Activated CD4-positive, alpha-beta T cell treated with anti-CD3 and anti-CD28 coated beads, Interleukin-2, amount 50 U/mL, for 24 hours (primary cell): ENCODE measurements around the gene HPN.
"Not testable (repeated sequence)": the region's sequence is repeated elsewhere in the genome, so short reads cannot be mapped to it uniquely, and the experiment has no call there.

Experiments used
- DNase-seq, 2 donors: peaks; one replicate each; pipeline ENCODE4 v3.0.0-alpha.2; 2020; ENCODE audit warnings: low read depth in 1 of 2, low spot score in 1 of 2

HPN gene

GRCh38 chr19:35041548-35042055, at the start of gene HPN:
HPN (plus strand) TSS chr19:35041721; CDS start chr19:35042507, 786 bp downstream.
- DNase-seq: no peak

GRCh38 chr19:34992582-34992981, 48.9 kb upstream of the HPN start:
- not testable (repeated sequence) for DNase-seq

- DNase-seq: no peak
Observed at GRCh38 chr19:34994286-34994642, 47.3 kb upstream of the HPN start.

- no peak for DNase-seq
Observed at GRCh38 chr19:34994643-34995541, 46.6 kb upstream of the HPN start.

- DNase-seq: no peak
Observed at GRCh38 chr19:34995551-34995950, 46.0 kb upstream of the HPN start.

GRCh38 chr19:34997071-34997617, 44.4 kb upstream of the HPN start:
- no peak for DNase-seq

GRCh38 chr19:34998224-34998623, 43.3 kb upstream of the HPN start:
- not testable (repeated sequence) for DNase-seq

- DNase-seq: no peak
Observed at GRCh38 chr19:34998777-34999497, 42.6 kb upstream of the HPN start.

GRCh38 chr19:34999498-35000337, 41.8 kb upstream of the HPN start, which contains the start of gene GRAMD1A:
GRAMD1A (plus strand) TSS chr19:35000323; CDS start chr19:35000479, 156 bp downstream.
- DNase-seq: peak; percentile 53 to 56

- DNase-seq: no peak
Observed at GRCh38 chr19:35000338-35000646, 41.2 kb upstream of the HPN start.

- DNase-seq: peak in 1 of 2 donors; percentile 51
Observed at GRCh38 chr19:35000647-35001501, 40.6 kb upstream of the HPN start.

- DNase-seq: no peak
Observed at GRCh38 chr19:35002037-35002535, 39.4 kb upstream of the HPN start.

GRCh38 chr19:35004517-35005255, 36.8 kb upstream of the HPN start:
- no peak for DNase-seq

GRCh38 chr19:35005256-35005977, 36.1 kb upstream of the HPN start:
- DNase-seq: no peak

GRCh38 chr19:35006007-35006341, 35.5 kb upstream of the HPN start:
- not testable (repeated sequence) for DNase-seq

- DNase-seq: no peak
Observed at GRCh38 chr19:35006342-35006998, 35.1 kb upstream of the HPN start.

- DNase-seq: no peak
Observed at GRCh38 chr19:35006999-35007365, 34.5 kb upstream of the HPN start.

GRCh38 chr19:35007427-35007826, 34.1 kb upstream of the HPN start:
- not testable (repeated sequence) for DNase-seq
